ENCODE data around the gene RSPRY1.
"Not testable (repeated sequence)": the region's sequence is repeated elsewhere in the genome, so short reads cannot be mapped to it uniquely, and the experiment has no call there.

The RSPRY1 gene

DNA sequence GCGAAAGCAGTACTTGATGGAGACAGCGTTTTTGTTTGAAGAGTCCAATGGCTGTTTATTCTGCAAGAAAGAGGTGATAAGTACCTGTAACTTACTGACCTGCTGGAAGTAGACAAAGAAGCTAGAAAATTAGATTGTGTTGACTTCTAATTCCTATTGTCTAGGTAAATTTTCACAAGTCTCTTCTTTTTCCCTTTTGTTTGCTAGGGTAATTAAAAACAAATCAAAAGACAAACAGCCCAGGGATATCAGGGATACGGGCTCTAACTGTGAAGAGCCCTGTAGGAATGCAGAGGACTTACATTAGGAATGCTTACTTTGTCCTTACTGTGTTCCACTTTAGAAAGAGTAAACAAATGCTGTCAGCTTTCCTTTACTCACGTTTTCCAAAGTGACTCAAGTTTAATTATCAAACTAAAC, 7.3 kb upstream of the RSPRY1 start:
- DNase-seq (ENCODE audit: low spot score): no peak
- TF ChIP-seq, protein P1, sequence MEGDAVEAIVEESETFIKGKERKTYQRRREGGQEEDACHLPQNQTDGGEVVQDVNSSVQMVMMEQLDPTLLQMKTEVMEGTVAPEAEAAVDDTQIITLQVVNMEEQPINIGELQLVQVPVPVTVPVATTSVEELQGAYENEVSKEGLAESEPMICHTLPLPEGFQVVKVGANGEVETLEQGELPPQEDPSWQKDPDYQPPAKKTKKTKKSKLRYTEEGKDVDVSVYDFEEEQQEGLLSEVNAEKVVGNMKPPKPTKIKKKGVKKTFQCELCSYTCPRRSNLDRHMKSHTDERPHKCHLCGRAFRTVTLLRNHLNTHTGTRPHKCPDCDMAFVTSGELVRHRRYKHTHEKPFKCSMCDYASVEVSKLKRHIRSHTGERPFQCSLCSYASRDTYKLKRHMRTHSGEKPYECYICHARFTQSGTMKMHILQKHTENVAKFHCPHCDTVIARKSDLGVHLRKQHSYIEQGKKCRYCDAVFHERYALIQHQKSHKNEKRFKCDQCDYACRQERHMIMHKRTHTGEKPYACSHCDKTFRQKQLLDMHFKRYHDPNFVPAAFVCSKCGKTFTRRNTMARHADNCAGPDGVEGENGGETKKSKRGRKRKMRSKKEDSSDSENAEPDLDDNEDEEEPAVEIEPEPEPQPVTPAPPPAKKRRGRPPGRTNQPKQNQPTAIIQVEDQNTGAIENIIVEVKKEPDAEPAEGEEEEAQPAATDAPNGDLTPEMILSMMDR (IDR thresholded peaks at IDR 0.05; ENCODE audit: extremely low read depth, missing control alignments): no peak

DNA sequence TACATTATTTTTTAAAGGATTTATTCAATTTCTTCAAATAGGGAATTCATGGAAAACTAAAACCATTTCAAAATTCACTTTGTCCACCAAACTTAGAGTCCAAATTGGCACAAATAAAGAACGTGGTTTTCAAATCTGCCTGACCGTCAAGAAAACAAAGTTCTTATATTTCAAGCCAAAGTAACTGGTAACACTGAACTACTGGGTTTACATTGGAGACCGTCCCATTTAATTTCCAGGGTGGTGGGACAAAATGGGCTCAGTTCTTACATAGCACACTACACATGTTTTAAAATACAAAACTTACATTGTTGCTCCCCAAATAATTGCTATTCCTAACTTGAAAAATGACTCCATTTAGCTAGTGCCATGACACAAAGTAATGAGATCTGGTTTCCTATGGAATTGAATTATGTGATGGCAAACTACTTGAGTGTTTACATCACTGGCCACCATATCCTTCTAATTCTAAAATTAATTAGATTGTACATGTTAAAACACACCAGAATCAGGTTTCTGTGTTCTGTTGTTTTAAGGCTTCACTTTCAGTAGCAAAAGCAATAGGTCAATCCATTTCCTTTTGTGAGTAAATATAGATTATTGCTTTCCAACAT, 6.8 kb upstream of the RSPRY1 start:
- TF ChIP-seq, protein P1 (IDR thresholded peaks at IDR 0.05; ENCODE audit: extremely low read depth, missing control alignments): no peak
- no peak for DNase-seq (ENCODE audit: low spot score)

DNA sequence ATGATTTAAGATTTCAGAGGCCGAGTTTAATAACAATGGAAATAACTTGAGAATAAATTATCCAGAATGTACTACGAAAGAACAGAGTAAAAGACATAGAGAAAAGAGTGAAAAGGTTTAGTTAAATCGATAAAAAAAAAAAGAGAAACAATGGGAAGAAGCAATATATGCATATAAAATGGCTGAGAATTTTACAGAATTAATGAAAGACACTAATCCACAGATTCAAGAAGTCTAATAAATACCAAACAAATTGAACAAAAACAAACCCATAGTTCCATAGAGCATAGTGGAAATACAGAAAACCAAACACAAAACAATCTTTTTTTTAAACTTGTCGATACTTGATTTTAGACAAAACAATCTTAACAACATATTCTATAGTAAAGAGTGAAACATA, 2.0 kb upstream of the RSPRY1 start:
- TF ChIP-seq, protein P1 (IDR thresholded peaks at IDR 0.05; ENCODE audit: extremely low read depth, missing control alignments): no peak
- DNase-seq (ENCODE audit: low spot score): no peak

DNA sequence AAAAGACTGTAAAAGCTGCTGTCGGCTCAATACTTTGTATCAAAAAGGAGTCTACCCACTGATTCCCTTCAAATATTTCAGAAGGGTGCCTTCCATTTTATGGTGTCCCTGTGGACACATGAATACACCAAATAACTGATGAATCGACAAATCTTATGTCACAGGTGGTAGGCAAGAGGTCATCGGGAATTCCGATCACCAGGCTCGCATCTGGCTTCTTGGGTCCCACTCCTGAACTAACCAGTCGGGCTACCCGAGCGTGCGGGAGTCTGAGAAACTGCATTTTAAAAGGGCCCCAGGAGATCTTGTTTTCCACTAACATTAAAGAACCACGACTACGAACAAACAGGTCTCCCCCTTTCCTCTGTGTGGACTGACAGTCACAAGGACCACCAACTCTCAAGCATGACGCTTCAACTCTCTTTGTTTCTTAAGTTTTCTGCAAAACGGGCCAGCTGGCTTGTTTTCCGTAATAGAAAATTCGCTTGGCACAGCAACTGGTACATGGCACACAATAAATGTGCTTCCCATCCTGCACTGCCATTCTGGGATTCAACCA, 1.2 kb upstream of the RSPRY1 start:
- TF ChIP-seq, protein P1 (IDR thresholded peaks at IDR 0.05; ENCODE audit: extremely low read depth, missing control alignments): no peak
- no peak for DNase-seq (ENCODE audit: low spot score)

DNA sequence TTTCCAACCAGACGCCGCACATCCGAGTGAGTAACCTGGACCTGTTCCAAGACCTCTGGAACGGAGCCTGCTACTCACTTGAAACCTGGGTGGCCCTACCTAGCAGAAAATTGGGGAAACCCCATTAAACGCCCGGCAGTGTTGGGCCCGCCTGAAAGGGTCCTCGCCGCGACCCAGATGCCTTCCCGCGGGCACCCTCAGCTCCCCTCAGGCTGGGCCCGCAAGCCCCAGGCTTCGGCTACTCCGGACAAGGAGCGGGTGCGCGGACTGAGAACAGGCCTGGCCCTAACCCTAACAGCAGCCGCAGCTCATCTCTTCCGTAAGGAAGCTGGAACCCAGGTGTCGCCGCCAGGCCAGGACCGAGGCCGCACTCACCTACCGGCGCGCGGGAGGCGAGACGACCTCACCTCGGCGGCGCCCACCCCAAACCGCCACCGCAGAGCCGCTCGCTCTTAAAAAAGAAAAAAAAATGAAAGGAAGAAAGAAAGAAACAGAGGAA, 634 bp upstream of the RSPRY1 start:
- TF ChIP-seq, protein P1 (IDR thresholded peaks at IDR 0.05; ENCODE audit: extremely low read depth, missing control alignments): no peak
- DNase-seq (ENCODE audit: low spot score): peak; percentile 38

DNA sequence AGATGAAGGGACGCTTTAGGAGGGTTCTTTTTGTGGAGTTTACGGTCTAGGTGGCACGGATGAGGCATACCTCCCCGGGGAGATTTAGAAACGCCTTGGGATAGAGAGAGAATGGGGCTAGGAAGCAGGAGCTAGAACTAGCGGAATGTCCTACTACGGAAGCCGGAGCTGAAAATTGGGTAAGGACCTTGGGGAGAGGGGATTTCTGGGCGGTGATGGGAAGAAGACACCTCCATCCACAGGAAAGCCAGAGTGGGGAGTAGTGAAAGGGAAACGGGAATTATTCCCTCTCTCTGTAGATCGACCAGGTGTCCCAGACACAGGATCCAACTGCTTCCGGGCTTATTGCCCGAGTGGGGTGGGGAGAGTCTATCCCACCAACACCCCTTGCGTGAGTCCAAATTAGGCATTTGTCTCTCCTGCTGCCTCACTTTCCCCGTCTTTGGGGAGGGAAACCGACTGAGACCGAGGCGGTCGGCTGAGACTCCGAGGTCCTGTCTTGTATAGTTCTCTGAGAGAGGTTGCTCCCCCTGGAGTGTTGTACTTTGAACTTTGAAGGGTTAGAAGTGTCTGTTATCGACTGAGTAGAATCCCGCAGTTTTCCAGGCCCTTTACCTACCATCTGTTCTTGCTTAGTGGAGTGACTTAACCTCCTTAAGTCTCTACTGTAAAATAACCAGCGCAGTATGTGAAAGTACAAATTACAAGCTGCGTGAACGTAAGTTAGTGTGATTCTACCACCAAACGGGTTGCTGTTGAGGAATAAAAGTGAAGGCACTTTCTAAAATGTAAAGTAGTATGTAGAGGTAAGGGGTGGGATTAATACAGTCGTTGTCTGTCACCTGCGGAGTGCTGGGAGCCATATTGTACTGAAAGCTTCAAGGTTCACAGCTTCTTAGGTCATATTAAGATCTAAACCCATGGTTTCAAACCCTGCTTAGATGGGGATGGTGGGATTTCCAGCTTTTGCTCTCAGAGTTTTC, 1.0 kb downstream of the RSPRY1 start:
- DNase-seq (ENCODE audit: low spot score): peak; percentile 54
- TF ChIP-seq, protein P1 (IDR thresholded peaks at IDR 0.05; ENCODE audit: extremely low read depth, missing control alignments): no peak

DNA sequence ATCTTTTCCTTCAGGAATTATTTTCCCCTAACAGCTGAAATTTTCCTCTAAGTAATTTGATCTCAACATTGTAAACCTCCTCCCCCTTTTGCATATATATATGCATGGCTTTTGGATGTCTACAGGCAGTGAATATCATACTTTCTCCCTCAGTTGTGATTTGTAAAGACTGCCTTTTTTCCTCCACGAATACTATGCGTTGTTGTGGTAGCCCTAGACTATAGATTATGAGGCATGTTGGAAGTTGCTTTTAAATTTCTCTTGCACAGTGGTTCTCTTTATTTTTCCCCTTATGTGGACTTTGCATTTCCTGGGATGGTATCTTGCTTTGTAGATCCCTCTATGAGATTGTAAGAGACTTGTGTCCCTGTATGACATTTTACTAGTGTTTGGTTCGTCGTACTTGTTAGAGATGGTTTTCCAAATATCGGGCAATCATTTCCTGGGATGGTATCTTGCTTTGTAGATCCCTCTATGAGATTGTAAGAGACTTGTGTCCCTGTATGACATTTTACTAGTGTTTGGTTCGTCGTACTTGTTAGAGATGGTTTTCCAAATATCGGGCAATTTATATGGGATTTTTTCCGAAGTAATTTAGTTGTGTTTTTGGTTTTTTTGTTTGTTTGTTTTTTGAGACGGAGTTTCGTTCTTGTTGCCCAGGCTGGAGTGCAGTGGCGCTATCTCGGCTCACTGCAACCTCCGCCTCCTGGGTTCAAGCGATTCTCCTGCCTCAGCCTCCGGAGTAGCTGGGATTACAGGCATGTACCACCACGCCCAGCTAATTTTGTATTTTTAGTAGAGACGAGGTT, 2.0 kb downstream of the RSPRY1 start:
- not testable (repeated sequence) for DNase-seq (ENCODE audit: low spot score)
